ENCODE results near the gene FOXB1.

Gene FOXB1

DNA sequence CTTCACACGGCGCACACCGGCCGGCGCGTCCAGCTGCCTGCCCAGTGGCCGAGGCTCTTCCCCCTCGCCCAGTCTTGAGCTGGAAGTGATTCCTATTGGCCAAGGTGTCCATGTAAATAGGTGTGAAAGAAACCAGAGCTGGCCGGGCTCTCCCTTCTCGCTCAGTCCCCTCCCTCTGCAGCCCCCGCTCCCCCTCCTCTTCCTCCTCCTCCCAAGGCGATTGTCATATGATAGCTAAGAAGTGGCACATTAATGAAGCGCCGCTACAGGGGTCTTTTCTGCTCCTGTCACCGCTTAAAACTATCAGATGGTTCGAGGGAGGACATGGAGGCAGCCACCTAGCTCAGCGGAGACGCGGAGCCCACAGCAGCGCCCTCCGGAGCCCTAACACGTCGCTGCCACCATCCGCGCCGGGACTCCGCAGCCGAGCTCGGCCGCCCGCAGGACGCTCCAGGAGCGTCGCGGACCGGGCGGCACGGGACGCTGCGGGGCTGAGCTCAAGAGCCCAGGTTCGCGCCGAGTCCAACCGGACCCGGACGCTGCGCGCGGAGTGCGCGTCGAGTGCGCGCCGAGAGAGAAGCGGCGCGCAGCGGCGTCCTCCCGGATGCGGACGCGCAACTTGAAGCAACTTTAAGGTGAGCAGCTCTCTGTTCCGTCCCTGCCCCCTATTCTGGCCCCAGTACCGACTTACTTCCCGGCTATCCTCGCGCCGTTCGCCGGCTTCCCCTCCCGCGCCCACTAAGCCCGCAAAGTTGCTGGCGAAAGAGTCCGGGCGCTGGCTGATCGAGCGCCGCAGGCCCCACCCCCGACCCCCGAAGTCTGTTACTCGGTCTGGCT, at the start of gene FOXB1:
TSS of gene FOXB1 (plus strand) at position 303 of the 837 bp plus-strand sequence. CDS start 653 bp downstream, outside the sequence.
- peaks cover 38% of the 10 kb centered on the region for H3K4me1 ChIP-seq (ENCODE audit: low read length)
- H3K4me2 ChIP-seq (ENCODE audit: low read length): peak within 1 kb of the TSS; percentile 87
- H3K4me3 ChIP-seq (ENCODE audit: low read length): peak within 1 kb of the TSS; percentile 77
- TF ChIP-seq, protein P1, sequence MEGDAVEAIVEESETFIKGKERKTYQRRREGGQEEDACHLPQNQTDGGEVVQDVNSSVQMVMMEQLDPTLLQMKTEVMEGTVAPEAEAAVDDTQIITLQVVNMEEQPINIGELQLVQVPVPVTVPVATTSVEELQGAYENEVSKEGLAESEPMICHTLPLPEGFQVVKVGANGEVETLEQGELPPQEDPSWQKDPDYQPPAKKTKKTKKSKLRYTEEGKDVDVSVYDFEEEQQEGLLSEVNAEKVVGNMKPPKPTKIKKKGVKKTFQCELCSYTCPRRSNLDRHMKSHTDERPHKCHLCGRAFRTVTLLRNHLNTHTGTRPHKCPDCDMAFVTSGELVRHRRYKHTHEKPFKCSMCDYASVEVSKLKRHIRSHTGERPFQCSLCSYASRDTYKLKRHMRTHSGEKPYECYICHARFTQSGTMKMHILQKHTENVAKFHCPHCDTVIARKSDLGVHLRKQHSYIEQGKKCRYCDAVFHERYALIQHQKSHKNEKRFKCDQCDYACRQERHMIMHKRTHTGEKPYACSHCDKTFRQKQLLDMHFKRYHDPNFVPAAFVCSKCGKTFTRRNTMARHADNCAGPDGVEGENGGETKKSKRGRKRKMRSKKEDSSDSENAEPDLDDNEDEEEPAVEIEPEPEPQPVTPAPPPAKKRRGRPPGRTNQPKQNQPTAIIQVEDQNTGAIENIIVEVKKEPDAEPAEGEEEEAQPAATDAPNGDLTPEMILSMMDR (IDR thresholded peaks at IDR 0.05; ENCODE audit: low read depth, low read length): no peak
- no peak for TF ChIP-seq EZH2phosphoT487 (IDR thresholded peaks at IDR 0.05; ENCODE audit: low read depth)
- H3K27ac ChIP-seq (ENCODE audit: low read length): peak within 1 kb of the TSS; percentile 59
- peak within 1 kb of the TSS; percentile 63 for H3K9ac ChIP-seq (ENCODE audit: low read length)
- H3K36me3 ChIP-seq (replicated peaks; ENCODE audit: low read depth, low read length): no peaks in the 10 kb centered on the region
- no peaks in the 10 kb centered on the region for H3K27me3 ChIP-seq (ENCODE audit: low read depth, low read length)
- no peaks in the 10 kb centered on the region for H3K9me3 ChIP-seq (ENCODE audit: insufficient read depth, low read length)
- no peaks in the 10 kb centered on the region for H4K20me1 ChIP-seq (ENCODE audit: insufficient read depth, low read length)
- peak within 1 kb of the TSS; percentile 51 for H2AFZ ChIP-seq (ENCODE audit: low read depth, low read length)
- no peaks in the 10 kb centered on the region; the same call in 1 of the 2 replicates for H3K79me2 ChIP-seq (ENCODE audit: low read length)

DNA sequence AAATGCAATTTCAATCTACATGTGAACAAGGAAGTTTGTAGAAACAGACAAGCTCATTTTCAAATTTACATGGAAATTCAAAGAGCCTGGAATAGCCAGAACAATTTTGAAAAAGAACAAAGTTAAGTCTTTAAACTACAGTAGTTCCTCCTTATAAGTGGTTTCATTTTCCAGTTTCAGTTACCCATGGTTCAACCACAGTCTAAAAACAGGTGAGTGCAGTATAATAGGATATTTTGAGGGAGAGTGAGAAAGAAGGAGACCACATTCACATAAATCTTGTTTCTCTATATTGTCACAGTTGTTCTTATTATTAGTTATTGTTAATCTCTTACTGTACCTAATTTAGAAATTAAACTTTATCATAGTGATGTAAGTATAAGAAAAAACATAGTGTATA, 45.8 kb upstream of the FOXB1 start:
- no peak overlapping the region for H3K9ac ChIP-seq (ENCODE audit: low read length)
- no peak overlapping the region for H3K27ac ChIP-seq (ENCODE audit: low read length)
- no peak overlapping the region for H2AFZ ChIP-seq (ENCODE audit: low read depth, low read length)
- H3K9me3 ChIP-seq (ENCODE audit: insufficient read depth, low read length): peaks cover 36% of the 10 kb centered on the region
- H3K36me3 ChIP-seq (replicated peaks; ENCODE audit: low read depth, low read length): peaks cover 9% of the 10 kb centered on the region
- no peak overlapping the region for H3K4me3 ChIP-seq (ENCODE audit: low read length)
- no peak overlapping the region for H3K4me2 ChIP-seq (ENCODE audit: low read length)
- peaks cover 10% of the 10 kb centered on the region for H3K4me1 ChIP-seq (ENCODE audit: low read length)
- TF ChIP-seq EZH2phosphoT487 (IDR thresholded peaks at IDR 0.05; ENCODE audit: low read depth): no peak
- TF ChIP-seq, protein P1 (IDR thresholded peaks at IDR 0.05; ENCODE audit: low read depth, low read length): no peak
- no peaks in the 10 kb centered on the region for H4K20me1 ChIP-seq (ENCODE audit: insufficient read depth, low read length)
- no peaks in the 10 kb centered on the region for H3K27me3 ChIP-seq (ENCODE audit: low read depth, low read length)
- no peaks in the 10 kb centered on the region for H3K79me2 ChIP-seq (ENCODE audit: low read length)

DNA sequence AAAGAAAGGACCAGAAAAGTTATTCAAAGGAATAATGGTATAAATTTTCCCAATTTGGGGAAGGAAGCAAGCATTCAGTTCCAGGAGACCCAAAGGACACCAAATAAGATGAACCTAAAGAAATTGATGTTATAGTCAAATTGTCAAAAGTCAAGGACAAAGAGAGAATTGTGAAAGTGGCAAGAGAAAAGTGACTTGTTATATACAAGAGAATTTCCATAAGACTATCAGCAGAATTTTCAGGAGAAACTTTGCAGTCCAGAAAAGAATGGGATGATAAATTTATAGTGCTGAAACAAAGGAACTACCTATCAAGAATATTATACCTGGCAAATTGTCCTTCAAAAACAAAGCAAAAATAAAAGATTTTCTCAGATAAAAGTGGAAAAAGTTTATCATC, 43.8 kb upstream of the FOXB1 start:
- Histone ChIP-seq H3K4me2 (ENCODE audit: low read length) (no peak overlapping the region), H3K9me3 (ENCODE audit: insufficient read depth, low read length) (peaks cover 35% of the 10 kb centered on the region), H3K36me3 (replicated peaks; ENCODE audit: low read depth, low read length) (peaks cover 9% of the 10 kb centered on the region), H4K20me1 (ENCODE audit: insufficient read depth, low read length) (no peaks in the 10 kb centered on the region), H3K4me1 (ENCODE audit: low read length) (peaks cover 10% of the 10 kb centered on the region), H2AFZ (ENCODE audit: low read depth, low read length) (no peak overlapping the region), H3K27ac (ENCODE audit: low read length) (no peak overlapping the region), H3K27me3 (ENCODE audit: low read depth, low read length) (no peaks in the 10 kb centered on the region), H3K9ac (ENCODE audit: low read length) (no peak overlapping the region), H3K4me3 (ENCODE audit: low read length) (no peak overlapping the region), H3K79me2 (ENCODE audit: low read length) (no peaks in the 10 kb centered on the region)
- no peak for TF ChIP-seq EZH2phosphoT487 (IDR thresholded peaks at IDR 0.05; ENCODE audit: low read depth)
- TF ChIP-seq, protein P1 (IDR thresholded peaks at IDR 0.05; ENCODE audit: low read depth, low read length): no peak

DNA sequence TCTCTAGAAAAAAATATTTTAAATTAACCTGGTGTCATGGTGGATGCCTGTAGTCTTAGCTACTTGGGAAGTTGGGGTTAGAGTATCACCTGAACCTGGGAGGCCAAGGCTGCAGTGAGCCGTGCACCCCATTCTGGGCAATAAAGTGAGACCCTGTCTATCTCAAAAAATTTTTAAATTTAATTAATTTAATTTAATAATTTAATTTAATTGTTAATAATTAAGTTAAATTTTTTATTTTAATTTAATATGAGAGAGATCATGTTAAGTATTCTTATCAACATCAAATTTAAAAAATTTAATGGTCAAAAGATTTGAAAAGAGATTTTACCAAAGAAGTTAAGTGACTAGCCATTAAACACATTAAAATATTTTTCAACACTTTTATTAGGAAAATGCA, 40.8 kb upstream of the FOXB1 start:
- peaks cover 5% of the 10 kb centered on the region for H3K4me1 ChIP-seq (ENCODE audit: low read length)
- no peak overlapping the region for H2AFZ ChIP-seq (ENCODE audit: low read depth, low read length)
- peaks cover 23% of the 10 kb centered on the region for H3K9me3 ChIP-seq (ENCODE audit: insufficient read depth, low read length)
- no peak overlapping the region for H3K9ac ChIP-seq (ENCODE audit: low read length)
- no peak overlapping the region for H3K4me2 ChIP-seq (ENCODE audit: low read length)
- TF ChIP-seq, protein P1 (IDR thresholded peaks at IDR 0.05; ENCODE audit: low read depth, low read length): no peak
- TF ChIP-seq EZH2phosphoT487 (IDR thresholded peaks at IDR 0.05; ENCODE audit: low read depth): no peak
- no peak overlapping the region for H3K4me3 ChIP-seq (ENCODE audit: low read length)
- H4K20me1 ChIP-seq (ENCODE audit: insufficient read depth, low read length): no peaks in the 10 kb centered on the region
- H3K27me3 ChIP-seq (ENCODE audit: low read depth, low read length): no peaks in the 10 kb centered on the region
- H3K36me3 ChIP-seq (replicated peaks; ENCODE audit: low read depth, low read length): no peaks in the 10 kb centered on the region
- H3K27ac ChIP-seq (ENCODE audit: low read length): no peak overlapping the region
- H3K79me2 ChIP-seq (ENCODE audit: low read length): no peaks in the 10 kb centered on the region
